ENCODE results near the gene MCEE. TPM values are rescaled to one million over a fixed set of nuclear protein-coding genes. Genes with fewer than 3 reads are reported as not detected.

MCEE gene
- polyA plus RNA-seq, 1 donor from 2014 or later = 25.9 TPM

DNA sequence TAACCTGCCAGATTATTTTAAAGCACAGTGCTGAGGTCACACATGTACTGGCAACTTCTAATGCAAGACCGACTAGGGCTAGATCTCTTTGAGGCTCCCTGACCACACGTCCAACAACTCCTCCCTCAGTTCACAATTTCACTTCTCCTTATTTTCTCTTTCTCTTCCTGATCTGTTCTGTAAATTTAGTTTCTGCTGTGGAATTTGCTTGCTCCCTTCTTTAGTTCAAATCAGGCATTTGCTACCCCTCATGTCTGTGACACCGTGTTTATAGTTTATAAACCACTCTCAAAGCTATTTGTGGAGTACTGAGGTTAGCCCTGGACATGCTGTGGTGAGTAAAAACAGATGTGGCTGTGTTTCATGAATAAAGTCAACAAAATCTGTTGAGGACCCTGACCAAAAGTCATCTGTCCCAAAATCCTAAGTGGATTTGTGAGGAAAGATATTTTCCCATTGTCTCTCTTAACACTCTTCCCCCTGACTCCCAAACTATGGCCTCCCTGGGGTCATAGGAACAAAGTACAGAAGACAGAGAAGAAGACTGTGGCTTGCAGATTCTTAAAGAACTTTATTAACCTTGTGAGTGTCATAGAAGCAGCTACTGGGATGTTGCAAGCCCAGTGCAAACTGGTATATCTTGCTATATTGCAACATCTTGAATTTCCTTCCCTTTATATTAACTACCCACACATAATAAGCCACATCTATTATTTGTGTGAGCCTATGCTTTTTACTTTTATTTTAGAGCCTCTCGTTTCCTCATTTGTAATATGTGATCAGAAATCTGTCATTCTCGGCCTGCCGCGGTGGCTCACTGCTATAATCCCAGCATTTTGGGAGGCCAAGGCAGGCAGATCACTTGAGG, 65.0 kb downstream of the MCEE start:
- no peak for TF ChIP-seq EP300 (conservative IDR thresholded peaks at IDR 0.05; ENCODE audit: poor library complexity, severe bottlenecking)
- TF ChIP-seq EZH2 (IDR thresholded peaks at IDR 0.05; ENCODE audit: borderline replicate concordance, insufficient read depth, low read length, poor library complexity, severe bottlenecking) = no peak
- no peak for TF ChIP-seq POLR2AphosphoS5 (IDR thresholded peaks at IDR 0.05)
- TF ChIP-seq SMC3 (conservative IDR thresholded peaks at IDR 0.05; ENCODE audit: poor library complexity) = no peak
- no peak for TF ChIP-seq MXI1 (conservative IDR thresholded peaks at IDR 0.05; ENCODE audit: poor library complexity, severe bottlenecking)
- TF ChIP-seq, protein P1, sequence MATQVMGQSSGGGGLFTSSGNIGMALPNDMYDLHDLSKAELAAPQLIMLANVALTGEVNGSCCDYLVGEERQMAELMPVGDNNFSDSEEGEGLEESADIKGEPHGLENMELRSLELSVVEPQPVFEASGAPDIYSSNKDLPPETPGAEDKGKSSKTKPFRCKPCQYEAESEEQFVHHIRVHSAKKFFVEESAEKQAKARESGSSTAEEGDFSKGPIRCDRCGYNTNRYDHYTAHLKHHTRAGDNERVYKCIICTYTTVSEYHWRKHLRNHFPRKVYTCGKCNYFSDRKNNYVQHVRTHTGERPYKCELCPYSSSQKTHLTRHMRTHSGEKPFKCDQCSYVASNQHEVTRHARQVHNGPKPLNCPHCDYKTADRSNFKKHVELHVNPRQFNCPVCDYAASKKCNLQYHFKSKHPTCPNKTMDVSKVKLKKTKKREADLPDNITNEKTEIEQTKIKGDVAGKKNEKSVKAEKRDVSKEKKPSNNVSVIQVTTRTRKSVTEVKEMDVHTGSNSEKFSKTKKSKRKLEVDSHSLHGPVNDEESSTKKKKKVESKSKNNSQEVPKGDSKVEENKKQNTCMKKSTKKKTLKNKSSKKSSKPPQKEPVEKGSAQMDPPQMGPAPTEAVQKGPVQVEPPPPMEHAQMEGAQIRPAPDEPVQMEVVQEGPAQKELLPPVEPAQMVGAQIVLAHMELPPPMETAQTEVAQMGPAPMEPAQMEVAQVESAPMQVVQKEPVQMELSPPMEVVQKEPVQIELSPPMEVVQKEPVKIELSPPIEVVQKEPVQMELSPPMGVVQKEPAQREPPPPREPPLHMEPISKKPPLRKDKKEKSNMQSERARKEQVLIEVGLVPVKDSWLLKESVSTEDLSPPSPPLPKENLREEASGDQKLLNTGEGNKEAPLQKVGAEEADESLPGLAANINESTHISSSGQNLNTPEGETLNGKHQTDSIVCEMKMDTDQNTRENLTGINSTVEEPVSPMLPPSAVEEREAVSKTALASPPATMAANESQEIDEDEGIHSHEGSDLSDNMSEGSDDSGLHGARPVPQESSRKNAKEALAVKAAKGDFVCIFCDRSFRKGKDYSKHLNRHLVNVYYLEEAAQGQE (IDR thresholded peaks at IDR 0.05; ENCODE audit: borderline replicate concordance) = no peak
- TF ChIP-seq RAD21 (conservative IDR thresholded peaks at IDR 0.05) = no peak
- TF ChIP-seq TAF1 (IDR thresholded peaks at IDR 0.05; ENCODE audit: low read depth) = no peak
- TF ChIP-seq, protein P2, sequence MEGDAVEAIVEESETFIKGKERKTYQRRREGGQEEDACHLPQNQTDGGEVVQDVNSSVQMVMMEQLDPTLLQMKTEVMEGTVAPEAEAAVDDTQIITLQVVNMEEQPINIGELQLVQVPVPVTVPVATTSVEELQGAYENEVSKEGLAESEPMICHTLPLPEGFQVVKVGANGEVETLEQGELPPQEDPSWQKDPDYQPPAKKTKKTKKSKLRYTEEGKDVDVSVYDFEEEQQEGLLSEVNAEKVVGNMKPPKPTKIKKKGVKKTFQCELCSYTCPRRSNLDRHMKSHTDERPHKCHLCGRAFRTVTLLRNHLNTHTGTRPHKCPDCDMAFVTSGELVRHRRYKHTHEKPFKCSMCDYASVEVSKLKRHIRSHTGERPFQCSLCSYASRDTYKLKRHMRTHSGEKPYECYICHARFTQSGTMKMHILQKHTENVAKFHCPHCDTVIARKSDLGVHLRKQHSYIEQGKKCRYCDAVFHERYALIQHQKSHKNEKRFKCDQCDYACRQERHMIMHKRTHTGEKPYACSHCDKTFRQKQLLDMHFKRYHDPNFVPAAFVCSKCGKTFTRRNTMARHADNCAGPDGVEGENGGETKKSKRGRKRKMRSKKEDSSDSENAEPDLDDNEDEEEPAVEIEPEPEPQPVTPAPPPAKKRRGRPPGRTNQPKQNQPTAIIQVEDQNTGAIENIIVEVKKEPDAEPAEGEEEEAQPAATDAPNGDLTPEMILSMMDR (IDR thresholded peaks at IDR 0.05; ENCODE audit: poor library complexity, severe bottlenecking) = no peak
- no peak overlapping the region for H3K9ac ChIP-seq (ENCODE audit: low read length)
- H3K36me3 ChIP-seq (ENCODE audit: insufficient read depth, low read length) = no peaks in the 10 kb centered on the region
- no peaks in the 10 kb centered on the region for H3K27me3 ChIP-seq (ENCODE audit: insufficient read depth, low read depth, low read length)
- no peak overlapping the region for H3K27ac ChIP-seq (ENCODE audit: low read length)
- H3K9me3 ChIP-seq (ENCODE audit: low read length) = no peaks in the 10 kb centered on the region
- H3K4me3 ChIP-seq (ENCODE audit: low read length) = no peak overlapping the region
- no peak overlapping the region for H2AFZ ChIP-seq (ENCODE audit: low read depth, low read length)
- H3K9me2 ChIP-seq (ENCODE audit: insufficient read depth, low read length) = no peaks in the 10 kb centered on the region
- no peak overlapping the region for H3K4me2 ChIP-seq (ENCODE audit: low read length)
- peaks cover 15% of the 10 kb centered on the region for H3K79me2 ChIP-seq (replicated peaks; ENCODE audit: insufficient read depth, low read length)
- H3F3A ChIP-seq (ENCODE audit: insufficient read depth, low read length, poor library complexity, severe bottlenecking) = no peaks in the 10 kb centered on the region
- H4K20me1 ChIP-seq (ENCODE audit: insufficient read depth) = no peaks in the 10 kb centered on the region

DNA sequence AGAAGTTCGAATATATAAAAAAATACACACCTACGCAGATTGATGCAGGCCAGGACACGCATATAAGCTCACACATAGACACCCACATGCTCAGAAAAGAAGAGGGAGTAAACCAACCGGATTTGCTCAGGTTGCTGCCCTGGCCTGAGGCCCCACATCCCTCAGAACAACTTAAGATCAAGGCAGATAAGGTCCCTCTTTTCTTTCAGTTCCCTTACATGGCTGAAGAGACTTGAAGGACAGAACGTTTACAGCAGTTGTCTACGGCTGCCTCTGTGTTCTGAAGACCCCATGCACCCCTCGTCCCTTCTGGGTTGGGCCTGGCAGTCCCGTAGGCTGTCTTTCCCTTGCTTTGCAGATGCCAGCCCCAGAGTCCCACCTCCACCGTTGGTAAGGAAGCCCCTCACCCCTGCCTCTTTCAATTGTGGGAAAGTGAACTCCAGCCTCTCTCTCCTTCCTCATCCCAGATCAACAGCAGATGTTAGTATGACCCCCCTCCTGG, 65.9 kb downstream of the MCEE start:
- Histone ChIP-seq H3K36me3 (ENCODE audit: insufficient read depth, low read length) (no peaks in the 10 kb centered on the region), H3K27ac (ENCODE audit: low read length) (no peak overlapping the region), H3K27me3 (ENCODE audit: insufficient read depth, low read depth, low read length) (peaks cover 3% of the 10 kb centered on the region), H3K9me3 (ENCODE audit: low read length) (no peaks in the 10 kb centered on the region), H3K79me2 (replicated peaks; ENCODE audit: insufficient read depth, low read length) (peaks cover 7% of the 10 kb centered on the region), H3K4me2 (ENCODE audit: low read length) (no peak overlapping the region), H3K4me3 (ENCODE audit: low read length) (no peak overlapping the region), H2AFZ (ENCODE audit: low read depth, low read length) (no peak overlapping the region), H3F3A (ENCODE audit: insufficient read depth, low read length, poor library complexity, severe bottlenecking) (no peaks in the 10 kb centered on the region), H3K9me2 (ENCODE audit: insufficient read depth, low read length) (no peaks in the 10 kb centered on the region), H3K9ac (ENCODE audit: low read length) (no peak overlapping the region), H4K20me1 (ENCODE audit: insufficient read depth) (no peaks in the 10 kb centered on the region)
- TF ChIP-seq, protein P2 (IDR thresholded peaks at IDR 0.05; ENCODE audit: poor library complexity, severe bottlenecking) = no peak
- no peak for TF ChIP-seq POLR2AphosphoS5 (IDR thresholded peaks at IDR 0.05)

Measured in neural cell (in vitro differentiated cells).